HepG2 (cell line): ENCODE data around the gene TOP1. TPM values are rescaled to one million over a fixed set of nuclear protein-coding genes. Genes with fewer than 3 reads are reported as not detected.
A peak's percentile ranks its signal among the peaks of the same experiment; 100 is the strongest.

Experiments
- BCL3 ChIP-seq: sonication (generic); formaldehyde crosslinking; IDR thresholded peaks from 2 replicates; pipeline ENCODE4 v1.5.1; 2020; ENCODE audit warnings: mild to moderate bottlenecking, missing genetic modification reagents, moderate library complexity
- CHD2 ChIP-seq: IDR thresholded peaks from 2 replicates; pipeline ENCODE4 v1.6.1; 2011; ENCODE audit warnings: low read depth, low read length, improper control_type of control experiment
- DBP ChIP-seq: sonication (generic); formaldehyde crosslinking; IDR thresholded peaks from 2 replicates; pipeline ENCODE4 v1.4.0; 2020; ENCODE audit warnings: missing genetic modification reagents; ENCODE audit errors: not compliant biosample characterization
- FOXP1 ChIP-seq, 2 experiments: fragments of 450-650 bp in 1 of 2; IDR thresholded peaks; 2 replicates each; pipeline ENCODE4 v1.6.1; 2017 to 2018; ENCODE audit warnings: antibody characterized with exemption in 1 of 2
- GATAD2A ChIP-seq: IDR thresholded peaks from 2 replicates; pipeline ENCODE4 v1.6.1; 2016
- GFI1 ChIP-seq: sonication (generic); formaldehyde crosslinking; IDR thresholded peaks from 2 replicates; pipeline ENCODE4 v1.5.0; 2020; ENCODE audit warnings: missing genetic modification reagents, mild to moderate bottlenecking, borderline replicate concordance
- IKZF4 ChIP-seq: sonication (generic); formaldehyde crosslinking; IDR thresholded peaks from 2 replicates; pipeline ENCODE4 v1.5.1; 2020; ENCODE audit warnings: borderline replicate concordance, mild to moderate bottlenecking, low read depth, missing genetic modification reagents; ENCODE audit errors: not compliant biosample characterization
- KLF16 ChIP-seq, 2 experiments: sonication (generic) in 1 of 2; formaldehyde crosslinking in 1 of 2; IDR thresholded peaks; 2 replicates each; pipeline versions ENCODE4 v1.6.1 to v1.8.0; 2016 to 2023; ENCODE audit warnings: missing genetic modification reagents in 2 of 2, missing compliant biosample characterization in 1 of 2
- MEIS1 ChIP-seq: sonication (generic); formaldehyde crosslinking; IDR thresholded peaks from 2 replicates; pipeline ENCODE4 v1.9.0; 2021; ENCODE audit warnings: mild to moderate bottlenecking, missing genetic modification reagents, moderate library complexity, borderline replicate concordance
- MXI1 ChIP-seq: IDR thresholded peaks from 3 replicates; pipeline ENCODE4 v1.6.1; 2012; ENCODE audit warnings: low read depth, low read length, inconsistent platforms, borderline replicate concordance
- NFIB ChIP-seq: sonication (generic); formaldehyde crosslinking; IDR thresholded peaks from 2 replicates; pipeline ENCODE4 v1.9.0; 2021; ENCODE audit warnings: missing genetic modification reagents, mild to moderate bottlenecking, borderline replicate concordance
- REL ChIP-seq: sonication (generic); formaldehyde crosslinking; conservative IDR thresholded peaks from 2 replicates; pipeline ENCODE4 v1.8.0; 2022; ENCODE audit warnings: mild to moderate bottlenecking, missing genetic modification reagents, moderate library complexity
- RFX5 ChIP-seq: IDR thresholded peaks from 2 replicates; pipeline ENCODE4 v1.6.1; 2011; ENCODE audit warnings: low read depth, low read length, improper control_type of control experiment
- SP140L ChIP-seq: sonication (generic); formaldehyde crosslinking; IDR thresholded peaks from 2 replicates; pipeline ENCODE4 v1.4.0; 2020; ENCODE audit warnings: missing genetic modification reagents, borderline replicate concordance
- TEAD2 ChIP-seq: sonication (generic); formaldehyde crosslinking; IDR thresholded peaks from 2 replicates; pipeline ENCODE4 v1.9.0; 2021; ENCODE audit warnings: missing genetic modification reagents
- ZFP36 ChIP-seq: fragments of 150-350 bp; IDR thresholded peaks from 2 replicates; pipeline ENCODE4 v1.6.1; 2018; ENCODE audit warnings: borderline replicate concordance, low read length, low read depth; ENCODE audit not compliant: partially characterized antibody
- ZNF280D ChIP-seq: sonication (generic); formaldehyde crosslinking; IDR thresholded peaks from 2 replicates; pipeline ENCODE4 v1.5.1; 2020; ENCODE audit warnings: mild to moderate bottlenecking, missing genetic modification reagents
- ZNF3 ChIP-seq: IDR thresholded peaks from 2 replicates; pipeline ENCODE4 v1.7.0; 2017; ENCODE audit warnings: inconsistent platforms
- ZNF598 ChIP-seq: sonication (generic); formaldehyde crosslinking; IDR thresholded peaks from 2 replicates; pipeline ENCODE4 v1.5.1; 2020; ENCODE audit warnings: mild to moderate bottlenecking, missing genetic modification reagents, borderline replicate concordance
- ZNF616 ChIP-seq: sonication (generic); formaldehyde crosslinking; IDR thresholded peaks from 2 replicates; pipeline ENCODE4 v1.5.0; 2020; ENCODE audit warnings: low read depth, mild to moderate bottlenecking, missing genetic modification reagents
- ZNF629 ChIP-seq: sonication (generic); formaldehyde crosslinking; conservative IDR thresholded peaks from 2 replicates; pipeline ENCODE4 v1.5.0; 2020; ENCODE audit warnings: missing genetic modification reagents
- polyA plus RNA-seq, 8 experiments: library from polyadenylated mRNA; depleted of rRNA in 3 of 8; stranded (reverse) in 7 of 8; unstranded in 1 of 8; fragments of >200 nt; fragmentation: Illumina TruSeq in 4 of 8; extraction: Trizol in 4 of 8; gene quantifications; 2 replicates each; pipeline versions ENCODE4 v1.2.1 to v1.2.3, GENCODE V29; 2011 to 2016; ENCODE audit warnings: low read depth in 4 of 8, missing spikeins in 1 of 8, mixed read lengths in 1 of 8; ENCODE audit not compliant: insufficient read depth in 1 of 8
- total RNA-seq, 5 experiments: library from RNA; depleted of rRNA; stranded (reverse); fragments of >200 nt; fragmentation: Illumina TruSeq; extraction: Trizol; gene quantifications; 2 replicates each; pipeline ENCODE4 v1.2.3, GENCODE V29; 2016; ENCODE audit warnings: low read depth in 1 of 5
- TF ChIP-seq, protein P1 (sequence below): sonication (generic); formaldehyde crosslinking; IDR thresholded peaks from 2 replicates; pipeline ENCODE4 v1.5.1; 2020; ENCODE audit warnings: missing genetic modification reagents, mild to moderate bottlenecking, borderline replicate concordance
- TF ChIP-seq, protein P2 (sequence below): sonication (generic); formaldehyde crosslinking; IDR thresholded peaks from 2 replicates; pipeline ENCODE4 v1.8.0; 2022; ENCODE audit warnings: mild to moderate bottlenecking, missing genetic modification reagents, moderate library complexity

Gene TOP1
- total and polyA plus RNA-seq, 2 of the 13 experiments (the other 11 are each of a cell fraction or from before 2014, with no cell fraction given): 10.2 to 19.4 TPM

DNA sequence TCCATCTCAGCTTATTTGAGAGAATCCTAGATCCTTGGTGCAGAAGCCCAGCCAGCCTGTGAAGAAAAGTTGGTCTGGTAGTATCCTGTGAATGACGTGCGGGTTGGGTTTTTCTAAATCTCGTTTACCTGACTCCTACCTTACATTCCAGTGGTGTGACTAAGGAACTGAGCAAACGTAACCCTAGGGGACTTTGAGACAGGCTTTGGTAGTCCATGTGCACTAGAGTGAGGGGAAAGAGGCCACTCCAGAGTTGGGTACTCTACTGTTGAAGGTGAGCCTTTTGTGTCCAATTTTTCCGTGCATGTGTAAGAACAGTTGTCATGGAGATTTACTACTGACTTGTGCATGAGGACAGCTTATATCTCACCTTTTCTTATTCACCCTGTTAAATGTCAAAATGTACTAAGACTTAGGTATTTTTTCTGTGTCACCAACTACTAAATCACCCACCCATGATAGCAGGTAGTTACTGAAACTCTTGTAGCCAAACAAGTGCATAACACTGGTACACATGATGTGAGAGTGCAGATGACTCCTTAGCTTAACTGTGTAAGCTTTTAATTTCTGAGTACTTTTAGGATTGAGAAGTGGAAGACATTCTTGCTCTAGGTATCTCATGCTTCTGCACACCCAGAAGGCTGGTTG, 82.4 kb downstream of the TOP1 start (continued):
- TF ChIP-seq ZNF280D (CRISPR knock-in tag): 0 out of 2 replicates have a peak, but pooled peaks have one; percentile 24
- TF ChIP-seq, protein P1, sequence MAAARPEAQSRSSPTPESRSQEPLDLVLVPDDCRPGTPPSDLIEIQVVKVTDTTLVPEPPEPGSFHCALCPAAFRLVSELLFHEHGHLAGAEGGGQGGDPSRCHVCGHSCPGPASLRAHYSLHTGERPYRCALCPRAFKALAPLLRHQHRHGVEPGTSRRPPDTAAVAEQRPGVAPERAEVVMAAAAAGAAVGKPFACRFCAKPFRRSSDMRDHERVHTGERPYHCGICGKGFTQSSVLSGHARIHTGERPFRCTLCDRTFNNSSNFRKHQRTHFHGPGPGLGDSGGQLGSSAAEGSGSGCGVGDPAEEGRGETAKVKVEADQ (CRISPR knock-in tag): no peak
- TF ChIP-seq ZNF629: no peak
- TF ChIP-seq FOXP1 (IDR thresholded peaks at IDR 0.05): no peak
- no peak for TF ChIP-seq FOXP1 (CRISPR knock-in tag; IDR thresholded peaks at IDR 0.05)
- 0 out of 2 replicates have a peak, but pooled peaks have one; percentile 30 for TF ChIP-seq RFX5
- no peak for TF ChIP-seq CHD2
- no peak for TF ChIP-seq TEAD2 (CRISPR knock-in tag)
- no peak for TF ChIP-seq SP140L (CRISPR knock-in tag)
- peak; percentile 47; the same call in 1 of the 2 replicates for TF ChIP-seq GATAD2A
- TF ChIP-seq MEIS1 (CRISPR knock-in tag): no peak
- TF ChIP-seq MXI1: peak; percentile 52; the same call in 1 of the 3 replicates
- TF ChIP-seq GFI1: peak; percentile 88
- TF ChIP-seq ZNF3 (CRISPR knock-in tag): no peak
- TF ChIP-seq BCL3 (CRISPR knock-in tag): no peak
- no peak for TF ChIP-seq ZNF598
- no peak for TF ChIP-seq REL
- TF ChIP-seq DBP (CRISPR knock-in tag): no peak
- no peak for TF ChIP-seq NFIB (CRISPR knock-in tag)
- no peak for TF ChIP-seq ZNF616 (CRISPR knock-in tag)
- peak; percentile 40 for TF ChIP-seq IKZF4
- no peak for TF ChIP-seq KLF16 (CRISPR knock-in tag; IDR thresholded peaks at IDR 0.05)
- TF ChIP-seq ZFP36: no peak
- TF ChIP-seq, protein P2, sequence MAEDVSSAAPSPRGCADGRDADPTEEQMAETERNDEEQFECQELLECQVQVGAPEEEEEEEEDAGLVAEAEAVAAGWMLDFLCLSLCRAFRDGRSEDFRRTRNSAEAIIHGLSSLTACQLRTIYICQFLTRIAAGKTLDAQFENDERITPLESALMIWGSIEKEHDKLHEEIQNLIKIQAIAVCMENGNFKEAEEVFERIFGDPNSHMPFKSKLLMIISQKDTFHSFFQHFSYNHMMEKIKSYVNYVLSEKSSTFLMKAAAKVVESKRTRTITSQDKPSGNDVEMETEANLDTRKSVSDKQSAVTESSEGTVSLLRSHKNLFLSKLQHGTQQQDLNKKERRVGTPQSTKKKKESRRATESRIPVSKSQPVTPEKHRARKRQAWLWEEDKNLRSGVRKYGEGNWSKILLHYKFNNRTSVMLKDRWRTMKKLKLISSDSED (CRISPR knock-in tag): no peak
